Umbilical cord (tissue), 2 donors: ENCODE data around the gene LMAN1L. TPM values are rescaled to one million over a fixed set of nuclear protein-coding genes. Genes with fewer than 3 reads are reported as not detected.

Source experiments
- DNase-seq: peaks from one replicate; pipeline ENCODE4 v3.0.0-alpha.2; 2015; ENCODE audit warnings: low spot score
- total RNA-seq: library from RNA; depleted of rRNA; stranded (reverse); fragments of >200 nt; gene quantifications from one replicate; pipeline ENCODE4 v1.2.3, GENCODE V29; 2014; ENCODE audit warnings: low replicate concordance; ENCODE audit not compliant: insufficient read depth

The LMAN1L gene
- total RNA-seq: 1.2 TPM

DNA sequence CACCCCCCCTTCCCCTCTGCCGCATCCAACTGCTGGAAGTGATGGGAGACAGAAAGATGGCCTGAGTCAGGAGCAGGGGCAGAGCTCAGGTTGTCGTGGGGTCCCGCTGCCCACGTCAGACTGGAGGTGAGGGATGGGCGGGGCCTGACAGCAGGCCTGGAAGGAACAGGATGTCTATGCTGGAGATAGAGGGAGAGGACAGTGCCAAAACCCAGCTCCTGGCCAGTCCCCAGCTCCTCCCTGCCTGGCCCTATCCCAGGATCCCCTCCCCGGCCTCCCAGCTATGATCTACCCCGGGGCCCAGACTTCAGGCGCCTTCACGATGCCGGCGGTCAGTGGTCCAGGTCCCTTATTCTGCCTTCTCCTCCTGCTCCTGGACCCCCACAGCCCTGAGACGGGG lies at the start of gene LMAN1L:
LMAN1L (plus strand) TSS at position 303 of the 400 bp plus-strand sequence; CDS start at position 323, 20 bp downstream.
- DNase-seq: no peak

DNA sequence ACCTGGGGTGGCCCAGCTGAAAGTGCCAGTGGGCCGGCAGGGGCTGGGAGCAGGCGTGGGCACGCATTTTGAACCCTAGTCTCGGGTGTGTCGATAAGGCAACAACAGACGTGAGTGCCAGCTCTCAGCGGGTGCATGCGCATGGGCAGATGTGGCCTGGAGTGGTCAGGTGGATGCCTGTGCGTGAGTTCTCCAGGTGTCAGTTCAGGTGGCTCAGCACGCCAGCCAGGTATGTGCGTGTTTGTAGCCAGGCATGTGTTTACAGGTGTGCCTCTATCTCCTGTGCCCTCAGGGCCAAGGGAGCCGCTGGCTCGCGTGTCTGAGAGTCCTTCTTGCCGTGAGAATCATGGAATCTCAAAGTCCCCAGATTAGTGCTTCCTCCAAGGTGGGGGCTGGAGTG lies 49.2 kb upstream of the LMAN1L start:
- no peak for DNase-seq

DNA sequence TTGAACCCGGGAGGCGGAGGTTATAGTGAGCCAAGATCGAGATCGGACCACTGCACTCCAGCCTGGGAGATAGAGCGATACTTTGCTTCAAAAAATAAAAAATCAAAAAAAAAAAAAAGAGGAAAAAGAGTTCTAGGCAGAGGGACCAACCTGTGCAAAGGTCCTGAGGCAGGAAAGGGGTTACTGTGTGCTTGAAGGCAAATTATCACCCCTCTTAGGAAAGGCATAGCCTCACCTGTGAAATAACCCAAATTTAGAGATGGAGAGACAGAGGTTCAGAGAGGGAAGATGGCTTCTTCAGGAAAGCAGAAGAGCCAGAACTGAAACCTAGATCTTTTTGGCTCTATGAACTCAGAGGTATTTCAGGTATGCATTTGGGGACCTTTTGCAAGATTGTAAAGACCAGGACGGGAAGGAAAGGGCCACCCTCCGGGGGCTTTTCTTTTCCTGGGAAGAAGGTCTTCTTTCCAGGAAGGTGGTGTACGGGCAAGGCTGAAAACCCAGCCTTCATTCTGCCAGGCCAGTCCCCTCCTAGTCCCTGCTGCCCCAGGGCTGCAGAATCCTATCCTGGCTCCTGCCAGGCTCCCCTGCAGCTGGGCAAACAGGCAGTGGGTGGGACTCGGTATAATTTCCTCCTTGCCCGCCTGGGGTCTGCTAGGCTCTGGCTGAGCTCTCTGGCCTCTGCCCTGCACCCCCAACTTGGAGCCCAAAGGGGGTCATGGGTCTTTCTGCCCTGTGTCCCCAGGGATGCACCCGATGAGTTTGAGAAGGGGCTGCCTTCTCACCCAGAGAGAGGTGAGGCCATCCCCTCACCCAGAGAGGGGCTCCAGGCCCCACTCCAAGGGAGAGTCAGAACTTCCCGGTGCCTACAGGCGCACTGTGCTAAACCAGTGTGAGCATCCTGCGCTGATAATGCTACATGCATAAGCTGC lies 45.2 kb upstream of the LMAN1L start:
- DNase-seq: no peak

DNA sequence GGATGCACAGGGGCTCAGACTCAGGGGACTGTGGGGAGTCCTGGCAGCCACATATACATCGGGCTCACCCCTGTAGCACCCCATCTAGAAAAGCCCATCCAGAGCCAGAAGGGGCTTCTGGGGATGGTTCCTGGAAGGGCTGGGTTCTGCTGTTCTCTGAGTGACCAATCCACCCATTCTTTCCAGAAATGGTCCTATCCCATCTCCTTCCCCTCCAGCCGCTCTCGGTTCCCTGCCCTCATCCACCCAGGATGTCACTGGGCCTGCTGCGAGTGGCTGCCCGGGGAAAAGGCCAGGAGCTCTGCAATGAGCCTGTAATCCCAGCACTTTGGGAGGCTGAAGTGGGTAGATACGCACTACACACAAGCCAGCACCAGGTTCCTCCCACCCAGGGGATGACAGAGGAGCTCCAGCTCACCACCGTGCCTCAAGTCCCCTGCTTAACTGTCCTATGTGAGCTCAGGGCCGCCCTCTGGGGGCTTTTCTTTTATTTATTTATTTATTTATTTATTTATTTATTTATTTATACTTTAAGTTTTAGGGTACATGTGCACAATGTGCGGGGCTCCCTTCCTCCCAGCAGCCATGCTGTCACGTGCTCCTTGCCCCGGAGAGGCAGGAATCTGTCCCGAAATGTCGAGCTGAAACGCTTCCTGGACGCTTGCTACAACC lies 44.4 kb upstream of the LMAN1L start:
- no peak for DNase-seq

DNA sequence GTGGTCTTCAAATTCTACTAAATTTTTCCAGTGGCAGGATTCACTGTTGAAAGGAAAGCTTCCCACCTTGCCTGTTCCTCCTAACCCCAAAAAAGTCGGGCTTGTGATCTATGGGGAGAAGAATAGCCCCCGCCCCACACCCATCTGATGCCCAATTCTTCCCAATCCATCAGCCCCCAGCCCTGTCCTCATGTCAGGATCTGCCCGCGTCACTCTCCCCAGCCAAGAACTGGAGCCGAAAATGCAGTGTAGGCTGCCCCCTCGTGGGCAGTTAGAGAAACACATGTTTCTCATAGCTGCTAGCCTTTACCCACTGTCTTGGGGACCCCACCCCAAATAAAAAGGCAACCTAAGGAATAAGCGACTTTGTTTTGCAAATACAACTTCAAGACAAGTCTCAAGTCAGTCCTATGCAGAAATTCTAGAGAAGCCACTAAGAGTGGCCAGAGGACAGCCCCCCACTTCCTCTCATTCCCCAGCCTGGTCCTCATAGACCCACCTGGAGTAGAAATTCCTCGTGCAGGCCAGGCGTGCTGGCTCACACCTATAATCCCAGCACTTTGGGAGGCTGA lies 43.8 kb upstream of the LMAN1L start:
- peak; percentile 61 for DNase-seq

DNA sequence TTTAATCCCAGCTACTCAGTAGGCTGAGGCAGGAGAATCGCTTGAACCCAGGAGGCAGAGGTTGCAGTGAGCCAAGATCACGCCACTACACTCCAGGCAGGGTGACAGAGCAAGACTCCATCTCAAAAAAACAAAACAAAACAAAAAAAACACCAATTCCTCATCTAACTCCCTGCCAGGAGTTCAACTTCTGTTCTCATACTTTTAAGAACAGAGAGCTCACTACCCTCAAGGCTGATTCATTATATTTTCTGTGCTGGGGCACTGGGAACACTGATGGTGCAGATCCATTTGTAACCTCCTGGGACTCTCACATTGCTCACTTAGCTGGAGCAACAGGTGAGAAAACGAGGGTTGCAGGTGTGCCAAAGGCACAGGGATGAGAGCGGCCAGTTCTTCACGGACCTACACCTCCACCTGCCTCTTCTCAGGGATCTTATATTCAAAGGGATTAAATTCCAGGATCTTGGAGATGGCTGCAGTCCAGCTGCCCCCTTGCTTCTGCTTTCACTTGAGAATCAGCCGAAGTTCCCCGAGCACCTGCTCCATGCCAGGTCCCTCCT lies 43.1 kb upstream of the LMAN1L start:
- no peak for DNase-seq

DNA sequence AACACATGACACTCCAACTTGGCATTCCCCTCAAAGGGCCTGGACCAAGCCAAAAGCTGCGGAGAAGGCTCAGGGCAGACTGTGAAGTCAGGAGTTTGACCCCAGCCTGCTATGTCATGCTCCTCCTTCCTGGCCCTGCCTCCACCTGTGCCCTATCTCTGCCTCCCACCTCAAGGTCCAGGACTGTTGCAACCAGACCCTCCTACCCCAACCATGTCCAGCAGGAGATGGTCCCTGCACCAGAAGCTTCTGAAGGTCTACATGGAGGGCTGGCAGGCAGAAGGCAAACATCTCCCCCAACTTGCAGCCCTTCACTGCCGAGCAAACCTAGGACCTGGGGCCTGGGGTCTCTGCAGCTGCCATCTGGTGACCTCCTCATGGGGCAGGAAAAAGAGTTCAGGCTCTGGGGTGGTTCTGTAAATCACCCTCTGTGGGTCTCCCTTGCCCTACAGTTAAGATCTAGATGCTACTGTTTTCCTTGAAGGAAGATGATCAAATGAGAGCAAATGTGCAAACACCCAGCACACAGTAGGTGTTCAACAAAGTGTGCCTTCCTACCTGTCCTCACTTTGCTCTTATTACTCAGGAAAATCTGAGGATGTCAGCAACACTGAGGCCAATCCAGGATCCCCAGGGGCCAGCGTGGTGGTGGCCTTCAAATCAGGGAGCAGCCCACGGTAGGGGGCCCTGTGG lies 42.3 kb upstream of the LMAN1L start:
- DNase-seq: no peak

DNA sequence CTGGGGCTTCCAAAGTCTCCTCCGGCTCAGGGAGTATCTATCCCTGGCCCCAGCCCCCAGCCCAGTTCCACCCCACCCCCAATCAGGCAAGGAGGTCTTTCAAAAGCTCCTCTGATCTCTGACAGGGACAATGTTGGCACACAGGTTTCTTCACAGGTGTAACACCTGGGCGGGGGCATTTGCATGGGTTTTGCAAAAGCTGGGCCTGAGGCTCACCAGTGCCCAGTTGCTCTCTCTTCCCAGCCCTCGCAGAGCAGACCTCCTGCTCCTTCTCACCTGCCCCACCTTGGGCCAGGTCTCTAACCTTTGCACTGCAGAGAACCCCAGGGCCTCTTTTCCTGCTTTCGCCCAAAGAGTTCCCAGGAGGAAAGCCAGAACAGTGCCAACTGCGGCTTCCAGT lies 39.3 kb upstream of the LMAN1L start:
- DNase-seq: no peak

DNA sequence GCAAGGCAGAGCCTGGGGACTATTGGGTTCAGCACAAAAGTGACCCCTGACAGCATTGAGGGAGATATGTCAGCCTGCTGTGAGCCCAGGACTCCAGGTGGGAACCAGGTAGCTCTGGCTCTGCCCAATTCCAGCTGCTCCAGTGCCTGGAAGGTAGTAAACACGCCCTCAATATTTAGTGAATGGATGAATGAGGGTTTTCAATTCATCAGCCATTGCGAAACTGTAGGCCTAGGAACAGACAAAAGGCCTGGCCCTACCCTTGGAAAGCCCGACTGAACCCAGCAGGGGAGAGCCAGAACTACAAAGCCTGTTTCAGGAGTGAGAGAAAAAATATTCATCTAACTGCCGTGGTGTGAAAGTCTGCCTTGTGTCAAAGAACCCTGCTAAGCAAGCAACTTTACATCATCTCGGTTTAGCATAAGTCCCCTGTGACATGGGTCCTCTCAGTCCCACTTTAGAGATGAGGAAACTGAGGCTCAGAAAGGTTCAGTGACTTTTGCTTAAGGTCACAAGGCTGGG lies 38.8 kb upstream of the LMAN1L start:
- no peak for DNase-seq

DNA sequence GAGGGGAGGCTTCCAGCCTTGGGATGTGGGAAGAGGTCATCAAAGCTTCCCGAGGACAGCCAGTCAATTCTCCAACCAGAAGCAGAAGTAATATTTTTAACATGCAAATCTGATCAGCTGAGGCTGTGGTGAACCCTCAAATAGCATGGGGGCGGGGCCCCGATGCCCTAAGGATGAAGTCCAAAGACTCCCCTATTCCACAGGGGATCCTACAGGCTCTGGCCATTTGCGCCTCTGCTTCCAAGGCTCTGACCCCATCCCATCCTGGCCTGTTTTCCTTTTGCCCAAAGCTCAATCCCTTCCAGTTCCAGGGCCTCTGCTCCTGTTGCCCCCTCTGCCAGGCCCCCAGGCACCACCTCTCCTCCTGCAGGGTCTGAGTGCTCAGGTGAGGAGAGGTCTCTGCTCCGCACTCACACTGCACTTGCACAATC lies 37.5 kb upstream of the LMAN1L start:
- no peak for DNase-seq

DNA sequence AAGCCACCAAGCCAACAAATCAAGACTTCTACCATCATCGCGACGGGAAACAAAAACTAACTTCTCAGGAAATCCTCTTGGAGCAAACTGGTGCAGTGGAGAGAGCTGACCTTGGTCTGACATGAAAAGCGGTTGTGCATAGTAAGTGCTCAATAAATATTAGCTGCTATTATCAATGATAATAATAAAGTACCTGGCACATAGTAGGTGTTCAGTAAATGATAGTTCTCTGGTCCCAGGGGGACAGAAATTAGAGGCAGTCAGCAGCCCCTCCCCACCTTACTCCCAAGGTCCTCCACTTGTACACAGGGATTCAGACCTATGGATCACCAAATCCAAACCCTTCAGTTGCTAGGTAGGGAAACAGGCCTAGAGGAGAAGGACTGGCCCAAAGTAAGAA lies 36.7 kb upstream of the LMAN1L start:
- DNase-seq: no peak

DNA sequence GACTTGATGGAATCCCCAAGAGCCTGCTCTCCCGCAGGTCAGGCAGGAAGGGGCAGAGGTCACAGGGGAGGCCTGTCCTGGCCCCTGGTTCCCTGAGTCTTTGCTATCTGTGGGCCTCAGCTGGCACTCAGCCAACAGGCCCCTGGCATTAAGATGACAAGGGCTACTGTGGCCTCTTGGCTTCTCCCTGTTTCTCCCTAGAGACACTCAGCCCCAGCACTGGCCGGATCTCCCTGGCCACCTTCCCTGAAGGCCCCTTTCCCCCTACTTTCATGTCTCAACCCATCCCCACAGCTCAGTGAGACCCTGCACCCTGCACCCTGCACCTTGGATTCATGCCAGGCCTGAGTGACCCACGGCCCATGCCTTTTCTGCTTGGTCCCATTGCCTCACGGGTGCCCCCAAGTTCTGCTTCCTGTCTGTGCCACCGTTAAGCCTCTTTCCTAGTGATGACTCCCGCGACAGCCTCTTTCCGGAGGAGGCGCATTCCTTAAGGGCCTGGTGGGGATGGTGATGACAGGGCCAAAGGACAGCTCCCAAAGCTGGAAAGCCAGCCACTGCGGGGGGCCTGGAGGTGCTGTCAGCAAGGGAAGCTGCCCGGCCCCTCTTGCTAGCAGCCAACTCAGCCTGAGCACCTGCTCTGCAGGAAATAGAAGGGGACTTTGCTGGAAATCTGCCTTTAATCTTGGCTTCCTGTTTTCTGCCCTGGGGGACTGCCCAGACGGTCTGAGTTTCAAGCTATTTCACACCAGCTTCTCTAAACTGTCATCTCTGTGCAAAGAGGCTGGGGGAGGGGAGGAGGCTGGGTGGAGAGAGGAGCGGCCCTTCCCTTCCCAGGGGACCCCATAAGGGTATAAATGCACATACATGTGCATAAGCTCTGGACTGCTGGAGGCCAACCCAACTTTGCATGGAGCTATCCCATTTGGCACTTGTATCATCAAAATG lies 35.5 kb upstream of the LMAN1L start:
- DNase-seq: no peak

DNA sequence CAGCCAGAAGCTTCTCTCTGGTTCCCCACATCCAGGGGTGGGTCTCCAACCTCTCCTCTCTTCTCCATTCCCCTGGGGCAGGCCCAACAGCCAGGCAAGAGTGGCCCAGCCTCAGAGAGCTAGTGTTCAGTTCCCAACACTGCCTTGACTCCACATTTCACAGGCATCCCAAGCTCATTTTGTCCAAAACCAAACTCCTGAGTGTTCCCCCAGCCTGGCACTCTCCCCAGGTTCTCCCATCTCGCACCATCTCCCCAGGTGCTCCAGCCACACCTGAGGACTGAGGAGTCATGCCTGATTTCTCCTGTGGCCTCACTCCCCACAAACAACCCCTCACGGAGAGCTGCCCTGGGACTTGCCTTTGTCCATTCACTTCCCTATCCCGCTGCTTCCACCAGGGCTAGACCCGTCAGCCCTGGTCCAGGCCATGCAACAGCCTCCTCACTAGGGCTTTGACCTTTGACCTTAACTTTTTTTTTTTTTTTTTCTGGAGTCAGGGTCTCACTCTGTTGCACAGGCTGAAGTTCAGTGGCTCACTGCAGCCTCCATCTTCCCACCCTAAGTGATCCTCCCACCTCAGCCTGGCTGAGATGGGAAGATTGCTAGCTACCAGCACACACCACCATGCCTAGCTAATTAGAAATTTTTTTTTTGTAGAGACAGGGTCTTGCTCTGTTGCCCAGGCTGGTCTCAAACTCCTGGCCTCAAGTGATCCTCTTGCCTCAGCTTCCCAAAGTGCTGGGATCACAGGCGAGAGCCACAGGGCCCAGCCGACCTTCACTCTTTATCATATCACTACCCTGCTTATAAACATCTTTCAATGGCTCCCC lies 34.7 kb upstream of the LMAN1L start:
- DNase-seq: no peak

DNA sequence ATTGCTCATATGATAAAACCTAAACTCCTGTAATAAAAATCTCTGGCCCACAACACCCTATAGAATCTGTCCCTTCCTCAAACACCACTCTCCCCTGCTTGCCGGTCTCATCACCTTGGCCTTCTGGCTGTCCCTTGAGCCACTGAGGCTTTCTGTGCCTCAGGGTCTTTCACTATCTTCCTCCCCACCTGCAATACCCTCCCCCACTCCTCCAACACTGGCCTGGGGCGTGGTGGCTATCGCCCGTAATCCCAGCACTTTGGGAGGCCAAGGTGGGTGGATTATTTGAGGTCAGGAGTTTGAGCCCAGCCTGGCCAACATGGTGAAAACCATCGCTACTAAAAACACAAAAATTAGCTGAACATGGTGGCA lies 34.0 kb upstream of the LMAN1L start:
- DNase-seq: no peak

DNA sequence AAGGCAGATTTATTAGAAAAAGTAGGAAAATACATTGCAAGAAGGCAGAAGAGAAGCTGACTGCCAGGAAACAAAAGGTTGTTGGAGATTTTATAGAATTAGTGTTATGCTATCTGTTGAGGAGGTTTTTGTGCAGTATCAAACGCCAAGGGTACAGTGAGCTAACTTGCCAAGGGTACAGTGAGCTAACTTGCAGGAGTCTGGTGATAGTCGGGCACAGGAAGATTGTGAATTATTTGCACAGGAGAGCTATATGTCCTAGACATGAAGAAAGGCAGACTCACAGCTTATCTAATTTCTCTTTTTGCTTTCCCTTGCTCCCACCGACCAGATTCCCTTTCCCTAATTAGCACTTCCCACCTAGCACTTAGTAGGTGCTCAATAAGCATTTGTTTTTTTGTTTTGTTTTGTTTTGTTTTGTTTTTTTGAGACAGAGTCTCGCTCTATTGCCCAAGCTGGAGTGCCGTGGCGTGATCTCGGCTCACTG lies 33.4 kb upstream of the LMAN1L start:
- DNase-seq: no peak

DNA sequence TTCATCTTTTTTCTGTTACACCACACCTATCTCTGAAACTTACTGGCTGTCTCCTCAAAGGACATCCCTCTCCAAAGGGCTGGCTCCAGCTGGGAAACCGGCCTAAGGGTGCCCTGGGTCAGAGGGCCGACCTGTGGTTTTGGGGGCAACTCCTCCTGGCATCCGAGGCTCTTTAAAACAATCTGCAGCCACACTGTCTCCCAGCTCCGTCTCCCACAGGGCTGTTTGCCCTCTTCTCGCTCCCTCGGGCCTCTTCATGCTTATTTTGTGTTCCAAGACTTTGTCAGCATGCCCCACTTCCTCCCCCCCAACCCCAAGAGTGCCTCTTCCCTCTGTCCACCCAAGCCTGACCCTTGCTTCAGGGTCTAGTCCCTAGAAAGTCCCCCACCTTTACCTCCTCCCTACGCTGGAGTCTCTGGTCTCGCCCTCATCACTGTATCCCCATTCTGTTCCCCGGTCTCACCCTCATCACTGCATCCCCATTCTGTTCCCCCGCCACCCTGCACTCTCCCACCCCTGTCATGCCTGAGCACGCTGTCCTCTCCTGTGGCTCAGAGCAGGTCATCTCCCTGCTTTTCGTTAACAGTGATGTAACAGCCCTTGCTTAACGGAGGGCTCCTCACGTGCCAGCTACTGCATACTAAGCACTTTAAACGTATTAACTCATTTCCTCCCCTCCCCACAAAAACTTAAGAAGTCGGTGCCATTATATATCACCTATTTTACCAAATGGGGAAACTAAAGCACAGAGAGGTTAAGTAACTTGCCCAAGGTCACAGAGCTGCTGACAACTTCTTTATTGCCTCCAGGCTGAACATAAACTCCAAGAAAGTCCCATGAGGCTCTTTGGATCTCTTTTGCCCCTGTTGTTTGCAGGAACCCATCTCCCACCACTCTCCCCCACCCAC lies 31.9 kb upstream of the LMAN1L start:
- DNase-seq: no peak

DNA sequence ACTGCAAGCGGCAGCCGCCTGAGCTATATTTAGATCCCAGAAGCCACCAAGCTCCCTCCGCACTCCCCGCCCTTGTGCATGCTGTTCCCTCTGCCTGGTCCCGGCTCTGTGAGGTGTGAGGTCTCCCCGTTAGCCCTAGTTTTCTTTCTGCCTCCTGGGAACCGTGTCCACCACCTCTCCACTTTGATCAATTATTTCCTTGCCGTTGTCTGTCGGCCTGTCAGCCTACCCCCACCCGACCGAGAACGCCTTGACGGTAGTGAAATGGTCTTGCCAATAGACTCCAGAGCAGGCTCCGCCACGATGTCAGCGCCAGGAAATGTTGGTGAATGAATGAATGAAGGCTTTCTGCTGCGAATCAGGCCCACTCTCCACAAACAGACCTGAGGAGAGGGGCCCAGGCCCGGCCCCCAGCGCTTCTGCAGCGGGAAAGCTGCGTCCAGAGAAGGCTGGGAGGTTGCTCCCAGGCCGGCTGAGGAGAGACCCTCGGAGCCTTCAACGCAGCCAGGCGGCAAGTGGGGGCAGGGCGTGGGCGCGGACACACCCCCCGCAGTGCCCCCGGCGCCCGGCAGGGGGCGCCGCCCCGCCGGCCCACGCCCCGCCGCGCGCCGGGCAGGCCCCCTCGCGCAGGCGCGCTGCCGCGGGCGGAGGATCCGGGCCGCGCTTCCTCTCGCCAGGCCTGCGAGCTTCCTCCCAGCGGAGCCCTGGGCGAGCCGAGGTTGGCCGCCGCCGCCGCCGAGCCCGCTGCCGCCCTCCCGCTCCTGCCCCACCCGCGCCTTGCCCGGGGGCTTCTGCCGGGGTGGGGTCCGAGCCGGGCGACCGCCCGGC lies 31.0 kb upstream of the LMAN1L start, which contains the start of gene CSK:
CSK (plus strand) TSS at position 650 of the 828 bp plus-strand sequence. CDS start 16,218 bp downstream, outside the sequence.
- peak; percentile 72 for DNase-seq
